PC-9 (cell line): Measurements from ENCODE around the gene CETN3. TPM values are rescaled to one million over a fixed set of nuclear protein-coding genes. Genes with fewer than 3 reads are reported as not detected.

Experiments
- BruUV-seq: library from RNA; stranded (reverse); fragments of 400-500 nt; replicated peaks from 2 replicates; lab custom pipeline; 2021; lab: Mats Ljungman, UMichigan
- CTCF ChIA-PET: fragments of 300-600 bp; sonication (Branson Sonifier 250); formaldehyde crosslinking; loops from one replicate; lab custom pipeline; 2022; ENCODE audit warnings: antibody characterized with exemption; lab: Charles Lee
- POLR2A ChIA-PET: fragments of 300-600 bp; sonication (Branson Sonifier 250); formaldehyde crosslinking; loops from one replicate; lab custom pipeline; 2022; ENCODE audit warnings: antibody characterized with exemption; ENCODE audit not compliant: unreplicated experiment; lab: Charles Lee
- DNase-seq, 2 experiments: peaks; one replicate each; pipeline versions ENCODE4 v3.0.0 to v3.0.0-alpha.2; 2015 to 2022; ENCODE audit warnings: mixed read lengths in 1 of 2
- H2AFZ ChIP-seq: fragments of 200-600 bp; sonication (generic); 2 replicates; pipeline ENCODE4 v1.8.1; 2017; ENCODE audit warnings: antibody characterized with exemption
- H3F3A ChIP-seq: fragments of 200-600 bp; sonication (generic); 2 replicates; pipeline ENCODE4 v1.8.1; 2017; ENCODE audit warnings: antibody characterized with exemption, mild to moderate bottlenecking, low read depth; ENCODE audit not compliant: insufficient read depth
- H3K27ac ChIP-seq: fragments of 200-600 bp; sonication (generic); 2 replicates; pipeline ENCODE4 v1.6.1; 2016; ENCODE audit warnings: mixed run types
- H3K27me3 ChIP-seq: fragments of 200-600 bp; sonication (generic); 2 replicates; pipeline ENCODE4 v1.6.1; 2016; ENCODE audit warnings: low read depth, mixed run types; ENCODE audit not compliant: insufficient read depth
- H3K36me3 ChIP-seq: fragments of 200-600 bp; sonication (generic); 2 replicates; pipeline ENCODE4 v1.6.1; 2016; ENCODE audit warnings: low read depth, mixed run types
- H3K4me1 ChIP-seq: fragments of 200-600 bp; sonication (generic); replicated peaks from 2 replicates; pipeline ENCODE4 v1.6.1; 2016; ENCODE audit warnings: mixed run types; ENCODE audit not compliant: insufficient read depth
- H3K4me2 ChIP-seq: fragments of 200-600 bp; sonication (generic); 2 replicates; pipeline ENCODE4 v1.6.1; 2017; ENCODE audit warnings: mixed run types
- H3K4me3 ChIP-seq: fragments of 200-600 bp; sonication (generic); 2 replicates; pipeline ENCODE4 v1.6.1; 2016; ENCODE audit warnings: mixed run types
- H3K79me2 ChIP-seq: fragments of 200-600 bp; sonication (generic); 2 replicates; pipeline ENCODE4 v1.6.1; 2017; ENCODE audit warnings: low read depth, mixed run types
- H3K9me2 ChIP-seq: fragments of 200-600 bp; sonication (generic); 2 replicates; pipeline ENCODE4 v1.8.1; 2017; ENCODE audit warnings: mild to moderate bottlenecking; ENCODE audit not compliant: insufficient read depth
- H3K9me3 ChIP-seq: fragments of 200-600 bp; sonication (generic); 2 replicates; pipeline ENCODE4 v1.8.1; 2016; ENCODE audit warnings: low read depth; ENCODE audit not compliant: insufficient read depth
- H4K20me1 ChIP-seq: fragments of 200-600 bp; sonication (generic); 2 replicates; pipeline ENCODE4 v1.8.1; 2017; ENCODE audit not compliant: insufficient read depth
- CTCF ChIP-seq: fragments of 200-600 bp; sonication (generic); conservative IDR thresholded peaks from 2 replicates; pipeline ENCODE4 v1.6.1; 2017; ENCODE audit warnings: mixed run types, antibody characterized with exemption, mild to moderate bottlenecking, moderate library complexity
- EZH2 ChIP-seq: fragments of 200-600 bp; sonication (generic); IDR thresholded peaks from 2 replicates; pipeline ENCODE4 v1.8.0; 2017; ENCODE audit warnings: antibody characterized with exemption, low read depth
- intact Hi-C: fragments of 100-400 bp; cut with micrococcal nuclease; formaldehyde crosslinking; loops from one replicate; pipeline ENCODE4 v1.10.0; 2022; ENCODE audit not compliant: unreplicated experiment
- total RNA-seq: library from RNA; stranded (reverse); gene quantifications from 2 replicates; pipeline ENCODE4 v1.2.3, GENCODE V29; 2021

Gene CETN3
- total RNA-seq, 1 experiment from 2014 or later = 35.6 TPM

GRCh38 chr5:90410178-90410762 is 714 bp upstream of the CETN3 start:
- Histone ChIP-seq H4K20me1 (no peaks in the 10 kb centered on the region), H3F3A (no peaks in the 10 kb centered on the region), H2AFZ (peak overlapping the region; percentile 85), H3K4me1 (peaks cover 29% of the 10 kb centered on the region; the same call in 1 of the 2 replicates), H3K9me3 (no peaks in the 10 kb centered on the region), H3K79me2 (peaks cover 17% of the 10 kb centered on the region; the same call in 1 of the 2 replicates), H3K4me2 (peak overlapping the region; percentile 81), H3K27ac (peak overlapping the region; percentile 77), H3K36me3 (0 out of 2 replicates have a peak, but pooled peaks cover 9% of the 10 kb centered on the region), H3K4me3 (peak overlapping the region; percentile 69), H3K27me3 (no peaks in the 10 kb centered on the region), H3K9me2 (no peaks in the 10 kb centered on the region)
- BruUV-seq = TSS peak; percentile 92
- ChIA-PET CTCF (no interaction called here), POLR2A (interaction anchor here (0.6 to 0.9 kb wide), 5 partner anchors 10 to 1681 kb away, joined by 3 to 8 read pairs (median 5); no protein-coding TSS in a partner anchor)
- TF ChIP-seq EZH2 (no peak), CTCF (0 out of 2 replicates have a peak, but pooled peaks have one; percentile 15)
- intact Hi-C loops = loop anchor here (1.0 kb wide), 1 partner anchor 64 kb away; the partner anchor contains the start of genes MBLAC2 and POLR3G
- DNase-seq = no peak

- peak in 1 of 2 experiments; percentile 65 for DNase-seq
These were observed 812 bp downstream of the CETN3 start for GRCh38 chr5:90408571-90409317.

More at GRCh38 chr5:90408571-90409317, 812 bp downstream of the CETN3 start:
- Histone ChIP-seq H3K9me2 (no peaks in the 10 kb centered on the region), H3K4me1 (peaks cover 29% of the 10 kb centered on the region; the same call in 1 of the 2 replicates), H3K27ac (peak overlapping the region; percentile 82), H3K79me2 (peaks cover 17% of the 10 kb centered on the region; the same call in 1 of the 2 replicates), H3K36me3 (0 out of 2 replicates have a peak, but pooled peaks cover 13% of the 10 kb centered on the region), H3K9me3 (no peaks in the 10 kb centered on the region), H2AFZ (peak overlapping the region; percentile 99), H3K4me3 (peak overlapping the region; percentile 92), H4K20me1 (no peaks in the 10 kb centered on the region), H3K27me3 (no peaks in the 10 kb centered on the region), H3K4me2 (peak overlapping the region; percentile 89), H3F3A (no peaks in the 10 kb centered on the region)
- TF ChIP-seq EZH2 = no peak
- TF ChIP-seq CTCF = no peak
- ChIA-PET CTCF (no interaction called here), POLR2A (interaction anchor here (0.6 kb wide), 2 partner anchors 21 to 57 kb away, joined by 5 to 10 read pairs; no protein-coding TSS in a partner anchor)
- TSS peak; percentile 88 for BruUV-seq
- intact Hi-C loops = loop anchor here (1.0 kb wide), 1 partner anchor 29 kb away; no protein-coding TSS in a partner anchor
